H1 (cell line): ENCODE measurements around the gene FAM114A2. TPM values are rescaled to one million over a fixed set of nuclear protein-coding genes. Genes with fewer than 3 reads are reported as not detected.

Source experiments
- CTCF ChIA-PET: fragments of 300-600 bp; sonication (Branson Sonifier 250); formaldehyde crosslinking; loops from one replicate; lab custom pipeline; 2021; ENCODE audit not compliant: partially characterized antibody; lab: Charles Lee
- POLR2A ChIA-PET: fragments of 300-600 bp; sonication (Branson Sonifier 250); formaldehyde crosslinking; loops from one replicate; lab custom pipeline; 2021; ENCODE audit warnings: inconsistent platforms; ENCODE audit not compliant: partially characterized antibody; lab: Charles Lee
- DNase-seq, 2 experiments: peaks; one replicate each; pipeline versions ENCODE4 v3.0.0 to v3.0.0-alpha.2; 2010 to 2022; ENCODE audit warnings: low spot score in 2 of 2, low read depth in 1 of 2, mixed read lengths in 1 of 2
- FAIRE-seq: peaks from 2 replicates; lab custom pipeline; 2011; peaks lifted over from hg19 to GRCh38; lab: Jason Lieb, UNC
- H2AFZ ChIP-seq: 2 replicates; pipeline ENCODE4 v1.8.1; 2012; ENCODE audit warnings: low read length, inconsistent platforms
- H2AK5ac ChIP-seq: 2 replicates; pipeline ENCODE4 v1.6.1; 2013; ENCODE audit warnings: low read depth, low read length
- H2BK120ac ChIP-seq: replicated peaks from 2 replicates; pipeline ENCODE3; 2013; ENCODE audit warnings: low read depth, low read length, inconsistent platforms
- H2BK12ac ChIP-seq: 2 replicates; pipeline ENCODE4 v1.6.1; 2013; ENCODE audit warnings: low read depth, low read length
- H2BK15ac ChIP-seq: 2 replicates; pipeline ENCODE4 v1.6.1; 2013; ENCODE audit warnings: low read length
- H2BK20ac ChIP-seq: 2 replicates; pipeline ENCODE4 v1.6.1; 2013; ENCODE audit warnings: low read length
- H2BK5ac ChIP-seq: 2 replicates; pipeline ENCODE4 v1.6.1; 2013; ENCODE audit warnings: low read depth, low read length
- H3K14ac ChIP-seq: 2 replicates; pipeline ENCODE4 v1.6.1; 2013; ENCODE audit warnings: inconsistent platforms; ENCODE audit not compliant: insufficient read length
- H3K18ac ChIP-seq: 2 replicates; pipeline ENCODE4 v1.6.1; 2013; ENCODE audit warnings: low read length; ENCODE audit errors: extremely low read depth
- H3K23ac ChIP-seq: 2 replicates; pipeline ENCODE4 v1.6.1; 2013; ENCODE audit warnings: inconsistent platforms; ENCODE audit not compliant: insufficient read length
- H3K23me2 ChIP-seq: 2 replicates; pipeline ENCODE4 v1.6.1; 2013; ENCODE audit warnings: low read depth, low read length
- H3K27ac ChIP-seq: 2 replicates; pipeline ENCODE4 v1.6.1; 2011; ENCODE audit warnings: low read depth, low read length, inconsistent platforms
- H3K27me3 ChIP-seq, 4 experiments: replicated peaks in 1 of 4; 1 replicate in 1 of 4; 2 replicates in 3 of 4; pipeline versions ENCODE4 v1.6.1 to v1.8.1; 2011 to 2013; ENCODE audit warnings: low read length in 3 of 4, mild to moderate bottlenecking in 3 of 4, inconsistent platforms in 2 of 4, mixed read lengths in 2 of 4, moderate library complexity in 1 of 4; ENCODE audit not compliant: control insufficient read depth in 3 of 4, insufficient read depth in 3 of 4; ENCODE audit errors: extremely low read depth in 1 of 4
- H3K36me3 ChIP-seq, 4 experiments: 2 replicates each; pipeline versions ENCODE4 v1.6.1 to v1.8.1; 2011 to 2013; ENCODE audit warnings: mild to moderate bottlenecking in 4 of 4, low read length in 3 of 4, moderate library complexity in 2 of 4, control low read depth in 1 of 4, inconsistent platforms in 1 of 4; ENCODE audit not compliant: insufficient read depth in 4 of 4, control insufficient read depth in 2 of 4
- H3K4ac ChIP-seq: replicated peaks from 2 replicates; pipeline ENCODE3; 2013; ENCODE audit warnings: low read length, low read depth, mixed read lengths, inconsistent platforms; ENCODE audit not compliant: insufficient read length
- H3K4me1 ChIP-seq, 4 experiments: replicated peaks in 1 of 4; 1 replicate in 1 of 4; 2 replicates in 3 of 4; pipeline versions ENCODE4 v1.6.1 to v1.8.1; 2011 to 2013; ENCODE audit warnings: low read length in 3 of 4, inconsistent platforms in 2 of 4, mixed read lengths in 1 of 4; ENCODE audit not compliant: insufficient read depth in 4 of 4, control insufficient read depth in 3 of 4
- H3K4me2 ChIP-seq, 2 experiments: 2 replicates each; pipeline versions ENCODE4 v1.6.1 to v1.8.1; 2011 to 2013; ENCODE audit warnings: low read depth in 2 of 2, low read length in 2 of 2, control low read depth in 1 of 2, inconsistent platforms in 1 of 2, mild to moderate bottlenecking in 1 of 2; ENCODE audit not compliant: insufficient read depth in 1 of 2
- H3K4me3 ChIP-seq, 4 experiments: fragments of 200-600, 300-600 bp in 1 of 4; sonication (generic), shearing (Covaris generic), sonication (Bioruptor Twin) in 1 of 4; 2 replicates each; pipeline versions ENCODE4 v1.5.1 to v1.8.1; 2011 to 2016; ENCODE audit warnings: low read length in 4 of 4, low read depth in 3 of 4, control low read depth in 2 of 4, inconsistent platforms in 2 of 4, mild to moderate bottlenecking in 2 of 4, mixed read lengths in 1 of 4, moderate library complexity in 1 of 4; ENCODE audit not compliant: insufficient read depth in 2 of 4; ENCODE audit errors: extremely low read depth in 1 of 4
- H3K56ac ChIP-seq: replicated peaks from 2 replicates; pipeline ENCODE3; 2013; ENCODE audit warnings: low read depth, mild to moderate bottlenecking, mixed read lengths, low read length, inconsistent platforms; ENCODE audit not compliant: insufficient read length
- H3K79me1 ChIP-seq: 2 replicates; pipeline ENCODE4 v1.6.1; 2013; ENCODE audit warnings: low read depth, low read length, control low read depth
- H3K79me2 ChIP-seq, 2 experiments: 2 replicates each; pipeline versions ENCODE4 v1.6.1 to v1.8.1; 2012 to 2013; ENCODE audit warnings: low read length in 2 of 2, mild to moderate bottlenecking in 2 of 2, inconsistent platforms in 1 of 2; ENCODE audit not compliant: insufficient read depth in 2 of 2, control insufficient read depth in 1 of 2
- H3K9ac ChIP-seq, 4 experiments: replicated peaks in 1 of 4; 1 replicate in 1 of 4; 2 replicates in 3 of 4; pipeline versions ENCODE4 v1.6.1 to v1.8.1; 2011 to 2013; ENCODE audit warnings: low read depth in 3 of 4, low read length in 3 of 4, control low read depth in 2 of 4, mild to moderate bottlenecking in 2 of 4, moderate library complexity in 2 of 4, inconsistent platforms in 1 of 4; ENCODE audit errors: extremely low read depth in 1 of 4
- H3K9me3 ChIP-seq, 2 experiments: 2 replicates each; pipeline versions ENCODE4 v1.6.1 to v1.8.1; 2012 to 2013; ENCODE audit warnings: mild to moderate bottlenecking in 2 of 2, moderate library complexity in 2 of 2, control low read depth in 1 of 2, inconsistent platforms in 1 of 2, low read depth in 1 of 2, low read length in 1 of 2, mixed read lengths in 1 of 2; ENCODE audit not compliant: insufficient read depth in 2 of 2
- H4K20me1 ChIP-seq, 2 experiments: replicated peaks in 1 of 2; 2 replicates each; pipeline versions ENCODE3 to v1.8.1; 2011 to 2013; ENCODE audit warnings: inconsistent platforms in 2 of 2, low read length in 2 of 2, mild to moderate bottlenecking in 1 of 2; ENCODE audit not compliant: insufficient read depth in 2 of 2, control insufficient read depth in 1 of 2
- H4K5ac ChIP-seq: 2 replicates; pipeline ENCODE4 v1.6.1; 2013; ENCODE audit warnings: low read length, low read depth, mixed read lengths, inconsistent platforms; ENCODE audit not compliant: insufficient read length
- H4K8ac ChIP-seq: 2 replicates; pipeline ENCODE4 v1.8.0; 2013; ENCODE audit warnings: mild to moderate bottlenecking, moderate library complexity, low read length, inconsistent platforms; ENCODE audit not compliant: insufficient read depth; ENCODE audit errors: extremely low read depth
- H4K91ac ChIP-seq: replicated peaks from 2 replicates; pipeline ENCODE3; 2013; ENCODE audit warnings: low read length, mixed read lengths, inconsistent platforms; ENCODE audit not compliant: insufficient read length
- BRCA1 ChIP-seq: IDR thresholded peaks from 2 replicates; pipeline ENCODE4 v1.6.1; 2012; ENCODE audit warnings: low read depth, low read length, improper control_type of control experiment
- CHD2 ChIP-seq: IDR thresholded peaks from 2 replicates; pipeline ENCODE4 v1.6.1; 2012; ENCODE audit warnings: low read length, improper control_type of control experiment
- FOSL1 ChIP-seq: IDR thresholded peaks from 2 replicates; pipeline ENCODE4 v1.6.1; 2011; ENCODE audit warnings: mild to moderate bottlenecking, low read depth, low read length, moderate library complexity; ENCODE audit not compliant: insufficient read depth
- GABPA ChIP-seq: IDR thresholded peaks from 2 replicates; pipeline ENCODE4 v1.6.1; 2011; ENCODE audit warnings: mild to moderate bottlenecking, low read length, moderate library complexity, borderline replicate concordance; ENCODE audit not compliant: insufficient read depth
- SP1 ChIP-seq: IDR thresholded peaks from 2 replicates; pipeline ENCODE4 v1.6.1; 2011; ENCODE audit warnings: low read depth, low read length
- TAF1 ChIP-seq: IDR thresholded peaks from 2 replicates; pipeline ENCODE4 v1.6.1; 2011; ENCODE audit warnings: mild to moderate bottlenecking, low read depth, low read length
- TEAD4 ChIP-seq: IDR thresholded peaks from 2 replicates; pipeline ENCODE4 v1.6.1; 2012; ENCODE audit warnings: low read depth, low read length, inconsistent platforms, mixed read lengths
- WGBS, 2 experiments: shearing (Covaris generic) in 1 of 2; methylation state at CpG; one replicate each; pipeline versions ENCODE4 v1.1.6 to v1.1.7; 2013 to 2015; ENCODE audit warnings: low lambda C conversion rate in 2 of 2, mixed read lengths in 2 of 2, inconsistent platforms in 1 of 2, low coverage in 1 of 2, missing lambda C conversion rate in 1 of 2; ENCODE audit not compliant: insufficient replicate concordance in 2 of 2, insufficient coverage in 1 of 2, insufficient read length in 1 of 2; ENCODE audit errors: extremely low coverage in 1 of 2, missing lambda C conversion rate in 1 of 2; 5-methylcytosine and 5-hydroxymethylcytosine counted together
- polyA plus RNA-seq, 7 experiments: library from polyadenylated mRNA; depleted of rRNA in 3 of 7; stranded (reverse) in 5 of 7; unstranded in 2 of 7; fragments of >200 nt in 5 of 7; fragments of 200-250 nt in 2 of 7; gene quantifications; 1 replicate in 5 of 7; 2 replicates in 1 of 7; 4 replicates in 1 of 7; pipeline versions ENCODE4 v1.2.1 to v1.2.3, GENCODE V29; 2011 to 2013; ENCODE audit warnings: missing spikeins in 2 of 7, mixed read lengths in 2 of 7
- total RNA-seq: library from RNA; stranded (reverse); fragmentation: NEBNext Ultra II Directional; extraction: Animal tissue kit (Norgen Biotek cat#: 25700); gene quantifications from 2 replicates; pipeline ENCODE4 v1.2.1, GENCODE V29; 2021

Gene FAM114A2
- total and polyA plus RNA-seq, 2 of the 8 experiments (the other 6 are each of a cell fraction or from before 2014, with no cell fraction given) = 3.8 to 9.2 TPM

- no peak overlapping the region for H2BK20ac ChIP-seq
- H3K9me3 ChIP-seq = no peaks in the 10 kb centered on the region
- H2AK5ac ChIP-seq = no peak overlapping the region
- no peaks in the 10 kb centered on the region for H4K20me1 ChIP-seq
- DNase-seq (no peak), FAIRE-seq (no peak)
- no peak overlapping the region for H4K91ac ChIP-seq
- no peaks in the 10 kb centered on the region for H3K27me3 ChIP-seq
- no peak overlapping the region for H3K9ac ChIP-seq
- no peak overlapping the region for H3K4me3 ChIP-seq
- no peaks in the 10 kb centered on the region for H3K23me2 ChIP-seq
- H3K18ac ChIP-seq = no peak overlapping the region
- H3K36me3 ChIP-seq = no peaks in the 10 kb centered on the region
- H2BK120ac ChIP-seq = no peak overlapping the region
- H3K79me2 ChIP-seq = no peaks in the 10 kb centered on the region
- no peak overlapping the region for H3K23ac ChIP-seq
- no peak overlapping the region for H3K4me2 ChIP-seq
- H2AFZ ChIP-seq = no peak overlapping the region
- no peaks in the 10 kb centered on the region for H3K79me1 ChIP-seq
- no peak overlapping the region for H2BK5ac ChIP-seq
- no peak overlapping the region for H2BK15ac ChIP-seq
- H3K27ac ChIP-seq = no peak overlapping the region
- no peak overlapping the region for H3K56ac ChIP-seq
- ChIA-PET CTCF (interaction anchor here (0.6 to 5.8 kb wide), 3 partner anchors 12 to 22 kb away, joined by 4 to 32 read pairs (median 13); no protein-coding TSS in a partner anchor), POLR2A (no interaction called here)
- no peak overlapping the region for H3K4ac ChIP-seq
- no peak overlapping the region for H2BK12ac ChIP-seq
- no peaks in the 10 kb centered on the region for H3K4me1 ChIP-seq
- H4K8ac ChIP-seq = no peak overlapping the region
- 87% methylated on average over 2 of the region's 2 CpGs; no CpG with 5 or more reads in 1 of the 2 experiments for WGBS, 2 experiments
- no peak overlapping the region for H4K5ac ChIP-seq
- no peak overlapping the region for H3K14ac ChIP-seq
- no peak for TF ChIP-seq GABPA
- TF ChIP-seq BRCA1 = no peak
- TF ChIP-seq CHD2 = no peak
- TF ChIP-seq FOSL1 = no peak
- TF ChIP-seq TAF1 = no peak
- TF ChIP-seq TEAD4 = no peak
- no peak for TF ChIP-seq SP1
Measured at GRCh38 chr5:153987301-153987700, 51.4 kb downstream of the FAM114A2 start.
